Measurements from ENCODE around the gene ORC5.

GRCh38 chr7:104111271-104111670, 96.5 kb downstream of the ORC5 start:
- no peak for TF ChIP-seq CTCF (IDR thresholded peaks at IDR 0.05; ENCODE audit: insufficient read depth, low read depth, low read length)
- no peak for TF ChIP-seq EZH2 (IDR thresholded peaks at IDR 0.05; ENCODE audit: insufficient read depth, low read length)
